HG03108 (cell line): Measurements from ENCODE around the gene PDE6B.
"Not testable (repeated sequence)": the region's sequence is repeated elsewhere in the genome, so short reads cannot be mapped to it uniquely, and the experiment has no call there.

ENCODE experiments used
- ATAC-seq: cut with Tn5 transposase; IDR thresholded peaks from one replicate; pipeline ENCODE4 v1.9.1; 2021; ENCODE audit warnings: moderate library complexity; ENCODE audit not compliant: unreplicated experiment

The PDE6B gene

DNA sequence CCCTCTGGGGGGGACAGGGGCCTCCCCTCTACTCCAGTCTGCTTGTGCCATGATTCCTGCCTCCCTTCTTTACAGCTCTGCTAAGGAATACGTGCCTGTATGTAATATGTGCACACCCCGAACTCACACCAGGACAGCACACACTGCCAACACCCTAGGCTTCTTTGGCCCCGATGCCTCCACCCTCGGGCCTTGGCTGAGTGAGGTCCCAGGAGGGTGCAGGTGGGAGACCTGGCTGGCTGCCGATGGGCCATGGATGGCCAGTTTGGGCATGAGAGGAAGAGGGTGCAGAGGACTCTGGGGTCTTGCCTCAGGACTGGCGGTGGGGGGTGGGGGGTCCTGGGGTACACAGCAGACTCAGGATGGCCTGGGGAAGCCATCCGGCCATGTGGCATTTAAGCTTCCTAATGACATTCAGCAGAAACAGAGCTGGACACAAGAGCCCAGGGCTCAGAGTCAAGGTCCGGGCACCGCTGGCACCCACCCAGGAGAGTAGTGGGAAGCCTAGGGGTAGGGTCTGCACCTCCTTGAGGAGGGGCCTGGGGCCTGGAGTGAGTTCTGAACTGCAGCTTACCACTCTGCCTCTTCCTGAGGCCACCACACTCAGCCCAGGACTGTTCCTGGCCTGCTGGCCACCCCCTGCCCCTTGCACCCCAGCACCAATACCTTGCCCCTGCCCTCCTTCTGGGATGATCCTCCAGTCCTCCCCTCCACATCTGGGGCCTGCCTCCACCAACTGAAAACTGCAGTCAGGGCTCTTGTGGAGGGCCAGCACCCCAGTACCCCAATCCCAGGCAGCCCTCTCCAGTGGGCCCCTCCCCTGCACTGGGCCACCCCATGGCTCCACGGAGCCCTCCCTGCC is 78.2 kb downstream of the PDE6B start:
- ATAC-seq = no peak

DNA sequence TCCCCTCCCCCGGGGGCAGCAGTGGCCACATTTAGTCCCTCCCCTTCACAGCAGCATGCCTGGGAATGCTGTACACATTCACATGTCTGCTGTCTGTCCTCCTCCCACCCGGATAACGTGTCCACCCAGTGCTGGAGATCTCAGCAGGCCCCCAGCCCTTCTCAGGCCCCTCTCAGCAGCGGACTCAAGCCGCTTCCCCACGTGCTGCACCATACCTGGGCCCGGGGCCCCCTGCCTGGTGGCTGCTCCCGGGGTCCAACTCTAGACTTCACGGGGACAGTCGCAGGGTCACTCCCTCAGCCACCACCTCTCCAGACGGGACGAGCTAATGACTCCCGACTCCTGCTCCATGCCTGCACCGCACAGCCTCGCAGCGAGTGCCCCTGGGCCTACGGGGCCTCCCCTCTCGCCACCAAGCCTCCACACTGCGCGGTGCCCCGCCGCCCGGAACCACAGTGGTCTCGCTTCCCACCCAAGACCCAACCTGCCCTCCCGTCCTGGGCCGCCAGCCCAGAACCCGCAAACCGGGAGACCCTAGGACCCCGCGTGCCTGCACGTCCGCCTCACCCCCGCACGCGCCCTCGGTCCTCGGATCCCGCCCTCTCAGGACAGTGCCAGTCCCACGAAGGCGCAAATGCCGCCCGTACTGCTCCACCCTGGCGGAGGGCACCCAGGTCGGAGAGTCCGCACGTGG is 79.0 kb downstream of the PDE6B start:
- no peak for ATAC-seq

- ATAC-seq = no peak
Observed at GRCh38 chr4:704971-705277, 79.6 kb downstream of the PDE6B start.

- peak; percentile 93 for ATAC-seq
Observed at GRCh38 chr4:705278-706082, 80.1 kb downstream of the PDE6B start, which contains the start of gene PCGF3. PCGF3 (plus strand) TSS chr4:705832; CDS start chr4:733681, 27,849 bp downstream.

DNA sequence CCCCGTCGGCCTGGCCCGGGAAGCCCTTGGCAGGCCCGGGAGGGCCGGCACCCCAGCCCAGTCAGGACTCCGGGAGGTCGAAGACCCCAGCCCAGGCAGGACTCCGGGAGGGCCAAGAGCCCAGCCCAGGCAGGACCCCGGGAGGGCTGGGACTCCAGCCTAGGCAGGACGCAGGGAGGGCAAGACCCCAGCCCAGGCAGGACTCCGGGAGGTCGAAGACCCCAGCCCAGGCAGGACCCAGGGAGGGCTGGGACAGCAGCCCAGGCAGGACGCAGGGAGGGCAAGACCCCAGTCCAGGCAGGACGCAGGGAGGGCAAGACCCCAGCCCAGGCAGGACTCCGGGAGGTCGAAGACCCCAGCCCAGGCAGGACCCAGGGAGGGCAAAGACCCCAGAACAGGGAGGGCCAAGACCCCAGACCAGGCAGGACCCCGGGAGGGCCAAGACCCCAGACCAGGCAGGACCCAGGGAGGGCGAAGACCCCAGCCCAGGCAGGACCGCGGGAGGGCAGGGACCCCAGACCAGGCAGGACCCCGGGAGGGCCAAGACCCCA is 80.8 kb downstream of the PDE6B start:
- not testable (repeated sequence) for ATAC-seq

DNA sequence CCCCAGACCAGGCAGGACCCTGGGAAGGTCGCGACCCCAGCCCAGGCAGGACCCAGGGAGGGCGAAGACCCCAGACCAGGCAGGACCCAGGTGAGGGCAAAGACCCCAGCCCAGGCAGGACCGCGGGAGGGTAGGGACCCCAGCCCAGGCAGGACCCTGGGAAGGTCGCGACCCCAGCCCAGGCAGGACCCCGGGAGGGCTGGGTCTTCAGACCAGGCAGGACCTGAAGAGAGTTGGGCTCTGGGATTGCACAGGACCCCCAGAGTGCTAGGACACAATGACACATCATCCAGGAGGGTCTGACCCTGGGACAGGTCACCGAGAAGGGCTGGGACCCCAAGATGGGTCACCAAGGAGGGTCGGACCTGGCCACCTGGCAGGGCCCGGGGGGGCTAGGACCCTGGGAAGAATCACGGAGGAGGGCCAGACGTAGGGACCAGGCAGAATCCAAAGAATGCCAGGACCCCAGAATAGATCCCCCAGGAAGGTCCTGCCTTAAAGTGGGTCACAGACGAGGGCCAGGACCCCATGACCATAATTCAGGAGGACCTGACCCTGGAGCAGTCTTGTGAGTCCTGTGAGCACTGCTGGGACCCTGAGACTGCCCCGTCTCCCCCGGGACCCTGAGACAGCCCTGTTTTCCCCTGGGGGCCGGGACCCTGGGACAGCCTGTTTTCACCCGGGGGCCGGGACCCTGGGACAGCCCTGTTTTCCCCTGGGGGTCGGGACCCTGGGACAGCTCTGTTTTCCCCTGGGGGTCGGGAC is 81.6 kb downstream of the PDE6B start:
- ATAC-seq = no peak

DNA sequence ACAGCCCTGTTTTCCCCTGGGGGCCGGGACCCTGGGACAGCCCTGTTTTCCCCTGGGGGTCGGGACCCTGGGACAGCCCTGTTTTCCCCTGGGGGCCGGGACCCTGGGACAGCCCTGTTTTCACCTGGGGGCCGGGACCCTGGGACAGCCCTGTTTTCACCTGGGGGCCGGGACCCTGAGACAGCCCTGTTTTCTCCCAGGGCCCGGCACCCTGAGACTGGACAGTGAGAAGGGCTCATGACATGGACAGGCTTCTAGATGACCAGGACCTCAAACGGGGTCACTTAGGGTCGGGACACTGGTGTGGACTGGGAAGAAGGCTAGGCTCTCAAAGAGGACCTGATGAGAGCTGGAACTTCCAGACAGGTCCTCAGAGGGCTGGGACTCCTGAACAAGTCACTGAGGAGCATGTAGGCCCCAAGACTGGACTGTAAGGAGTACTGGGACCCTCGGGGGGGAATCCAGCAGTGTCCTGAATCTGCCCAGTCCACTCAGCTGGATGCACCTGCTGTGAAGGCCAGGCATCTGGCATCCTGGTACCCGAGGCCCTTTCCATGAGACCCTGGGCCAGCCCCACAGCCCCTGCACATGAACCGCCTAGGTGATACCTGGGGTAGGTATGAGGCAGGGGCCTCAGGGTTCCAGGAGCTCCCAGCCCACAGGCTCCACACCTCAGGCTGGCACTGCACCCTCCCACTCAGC is 82.7 kb downstream of the PDE6B start:
- ATAC-seq = no peak

GRCh38 chr4:708631-708933 is 83.2 kb downstream of the PDE6B start:
- ATAC-seq = no peak

DNA sequence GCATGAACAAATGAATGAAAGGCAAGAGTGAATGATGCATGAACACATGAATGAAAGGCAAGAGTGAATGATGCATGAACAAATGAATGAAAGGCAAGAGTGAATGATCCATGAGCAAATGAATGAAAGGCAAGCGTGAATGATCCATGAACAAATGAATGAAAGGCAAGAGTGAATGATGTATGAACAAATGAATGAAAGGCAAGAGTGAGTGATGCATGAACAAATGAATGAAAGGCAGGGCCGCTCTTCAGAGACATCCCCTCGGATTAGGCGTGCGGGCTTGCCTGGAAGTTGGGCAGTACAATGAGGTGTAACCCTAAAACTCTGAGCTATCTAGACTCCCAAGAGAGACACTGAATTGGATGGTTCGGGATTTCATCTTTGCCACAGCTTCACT is 84.0 kb downstream of the PDE6B start:
- ATAC-seq = no peak

GRCh38 chr4:710116-710515 is 84.7 kb downstream of the PDE6B start:
- no peak for ATAC-seq

GRCh38 chr4:710916-711315 is 85.5 kb downstream of the PDE6B start:
- ATAC-seq = no peak

GRCh38 chr4:712093-712492 is 86.7 kb downstream of the PDE6B start:
- no peak for ATAC-seq

- ATAC-seq = no peak
Observed at GRCh38 chr4:712916-713632, 87.7 kb downstream of the PDE6B start.

DNA sequence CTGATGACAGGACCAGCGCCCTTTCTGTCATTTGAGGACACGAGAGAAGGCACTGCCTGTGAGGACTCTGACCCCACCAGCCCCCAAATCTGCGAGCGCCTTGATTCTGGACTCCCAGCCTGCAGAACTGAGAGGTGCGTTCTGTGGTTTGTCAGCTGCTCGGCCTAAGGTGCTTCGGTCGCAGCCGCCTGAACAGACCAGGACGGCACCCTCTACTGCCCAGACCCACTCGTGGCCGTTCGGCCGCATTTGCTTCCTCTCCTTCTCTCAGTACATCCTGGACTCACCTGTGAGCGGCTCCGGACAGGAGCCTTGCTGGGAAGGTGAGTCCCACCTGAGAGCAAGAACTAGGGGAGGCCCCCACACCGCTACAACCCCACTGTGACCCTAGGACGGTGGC is 88.7 kb downstream of the PDE6B start:
- no peak for ATAC-seq

GRCh38 chr4:717601-718320 is 92.4 kb downstream of the PDE6B start:
- no peak for ATAC-seq

GRCh38 chr4:718460-718859 is 93.1 kb downstream of the PDE6B start:
- ATAC-seq = no peak
